ENCODE measurements around the gene EIF4EBP3. TPM values are rescaled to one million over a fixed set of nuclear protein-coding genes. Genes with fewer than 3 reads are reported as not detected.
A peak's percentile ranks its signal among the peaks of the same experiment; 100 is the strongest.

EIF4EBP3 gene
- total RNA-seq, 1 experiment from 2014 or later, result 7.7 TPM

GRCh38 chr5:140549237-140550144, 2.0 kb downstream of the EIF4EBP3 start:
- Mint-ChIP-seq H3K36me3 (ENCODE audit: insufficient read depth in 1 of 3, low read depth in 3 of 3) (peaks cover 16 to 66% (median 45%) of the 10 kb centered on the region in 3 experiments; a peak in 6 of 7 replicates), H3K27me3 (ENCODE audit: low read depth) (no peaks in the 10 kb centered on the region), H3K27ac (peak overlapping the region in 2 of 3 experiments; percentile 64 to 79; a peak in 5 of 7 replicates), H3K9me3 (no peaks in the 10 kb centered on the region), H3K4me3 (peak overlapping the region in 1 of 2 experiments; percentile 64; a peak in 1 of 5 replicates), H3K4me1 (peaks cover 27 to 29% of the 10 kb centered on the region in 2 experiments)
- no peak for TF ChIP-seq CTCF (conservative IDR thresholded peaks at IDR 0.05)
- no peak overlapping the region for H3K27ac ChIP-seq (ENCODE audit: insufficient read length, low read depth, low read length)
- no peak overlapping the region for H4K5ac ChIP-seq (ENCODE audit: insufficient read length, low read depth, low read length)
- H3K79me1 ChIP-seq (ENCODE audit: insufficient read depth, low read depth, low read length, poor library complexity, severe bottlenecking), result no peaks in the 10 kb centered on the region
- H3K23me2 ChIP-seq (ENCODE audit: insufficient read length, low read depth, low read length, poor library complexity, severe bottlenecking), result peaks cover 7% of the 10 kb centered on the region
- no peak overlapping the region for H3K4me2 ChIP-seq (ENCODE audit: insufficient read depth, insufficient read length, low read length)
- 0 out of 2 replicates have a peak, but pooled peaks cover 7% of the 10 kb centered on the region for H3K4me1 ChIP-seq (ENCODE audit: insufficient read depth, low read length)
- H2BK5ac ChIP-seq (ENCODE audit: insufficient read length, low read length), result no peak overlapping the region
- H3K23ac ChIP-seq (ENCODE audit: insufficient read length, low read depth, low read length), result no peak overlapping the region
- H4K20me1 ChIP-seq (ENCODE audit: control insufficient read depth, insufficient read depth, insufficient read length), result no peaks in the 10 kb centered on the region
- no peak overlapping the region for H3K18ac ChIP-seq (ENCODE audit: insufficient read length, low read depth, low read length)
- H3K79me2 ChIP-seq (ENCODE audit: insufficient read depth, low read length), result no peaks in the 10 kb centered on the region; the same call in 1 of the 2 replicates
- H3K27me3 ChIP-seq (ENCODE audit: insufficient read depth, low read length), result no peaks in the 10 kb centered on the region
- H4K91ac ChIP-seq (ENCODE audit: insufficient read length, low read depth, low read length), result no peak overlapping the region
- no peak for DNase-seq
- H3K9ac ChIP-seq (ENCODE audit: extremely low read depth, insufficient read length, low read length), result no peak overlapping the region
- no peak overlapping the region for H2BK20ac ChIP-seq (ENCODE audit: low read depth, low read length, poor library complexity, severe bottlenecking)
- H3K14ac ChIP-seq (ENCODE audit: insufficient read depth, low read length), result no peak overlapping the region
- H2AK5ac ChIP-seq (ENCODE audit: insufficient read length, low read length), result no peak overlapping the region
- H2BK12ac ChIP-seq (ENCODE audit: insufficient read length, low read depth, low read length), result no peak overlapping the region
- no CpG with 5 or more reads among the region's 3 CpGs for WGBS (ENCODE audit: extremely low coverage, insufficient read length, low lambda C conversion rate)
- no peaks in the 10 kb centered on the region for H3K9me3 ChIP-seq (ENCODE audit: control insufficient read depth, low read depth, low read length)
- H3K4ac ChIP-seq (ENCODE audit: low read depth, low read length), result no peak overlapping the region
- H3T11ph ChIP-seq (ENCODE audit: low read length), result no peak overlapping the region
- H2BK120ac ChIP-seq (ENCODE audit: low read depth, low read length, poor library complexity, severe bottlenecking), result no peak overlapping the region
- H4K8ac ChIP-seq (replicated peaks; ENCODE audit: insufficient read length, low read depth, low read length), result no peak overlapping the region
- no peak overlapping the region for H2BK15ac ChIP-seq (ENCODE audit: low read depth, low read length)
- H2AFZ ChIP-seq (ENCODE audit: low read length), result no peak overlapping the region
- H3K56ac ChIP-seq (ENCODE audit: insufficient read length, low read depth, low read length), result no peak overlapping the region
